Neural cell (in vitro differentiated cells): ENCODE measurements around the gene POLDIP2. TPM values are rescaled to one million over a fixed set of nuclear protein-coding genes. Genes with fewer than 3 reads are reported as not detected.

Experiments
- H2AFZ ChIP-seq: fragments of 200-600, 300-800 bp; sonication (generic), shearing (Covaris generic); 2 replicates; pipeline ENCODE4 v1.6.0; 2014; ENCODE audit warnings: low read depth, mild to moderate bottlenecking, antibody characterized with exemption, low read length, moderate library complexity
- H3F3A ChIP-seq: fragments of 200-600 bp; shearing (Covaris generic); 2 replicates; pipeline ENCODE4 v1.6.1; 2016; ENCODE audit warnings: mild to moderate bottlenecking, moderate library complexity, mixed read lengths, antibody characterized with exemption, low read length; ENCODE audit not compliant: insufficient read depth, poor library complexity, severe bottlenecking
- H3K27ac ChIP-seq: fragments of 200-600, 300-800 bp; sonication (generic), shearing (Covaris generic); 2 replicates; pipeline ENCODE4 v1.5.1; 2014; ENCODE audit warnings: mild to moderate bottlenecking, low read length, moderate library complexity
- H3K27me3 ChIP-seq: fragments of 300-800, 200-600 bp; sonication (generic), shearing (Covaris generic); 2 replicates; pipeline ENCODE4 v1.6.0; 2014; ENCODE audit warnings: mild to moderate bottlenecking, low read depth, low read length, moderate library complexity; ENCODE audit not compliant: insufficient read depth
- H3K36me3 ChIP-seq: fragments of 300-800, 200-600 bp; sonication (generic), shearing (Covaris generic); 2 replicates; pipeline ENCODE4 v1.5.1; 2014; ENCODE audit warnings: mild to moderate bottlenecking, antibody characterized with exemption, low read length, moderate library complexity; ENCODE audit not compliant: insufficient read depth
- H3K4me2 ChIP-seq: fragments of 300-800, 200-600 bp; sonication (generic), shearing (Covaris generic); 2 replicates; pipeline ENCODE4 v1.6.0; 2014; ENCODE audit warnings: mild to moderate bottlenecking, low read length
- H3K4me3 ChIP-seq: fragments of 300-800, 200-600 bp; sonication (generic), shearing (Covaris generic); 2 replicates; pipeline ENCODE4 v1.5.1; 2014; ENCODE audit warnings: mild to moderate bottlenecking, low read length, moderate library complexity
- H3K79me2 ChIP-seq: fragments of 200-600 bp; shearing (Covaris generic); replicated peaks from 2 replicates; pipeline ENCODE4 v1.6.0; 2014; ENCODE audit warnings: mild to moderate bottlenecking, low read length, moderate library complexity; ENCODE audit not compliant: insufficient read depth
- H3K9ac ChIP-seq: fragments of 300-800, 200-600 bp; sonication (generic), shearing (Covaris generic); 2 replicates; pipeline ENCODE4 v1.6.1; 2016; ENCODE audit warnings: mild to moderate bottlenecking, low read length, mixed read lengths
- H3K9me2 ChIP-seq: fragments of 200-600 bp; shearing (Covaris generic); 2 replicates; pipeline ENCODE4 v1.6.1; 2016; ENCODE audit warnings: mild to moderate bottlenecking, low read length, mixed read lengths; ENCODE audit not compliant: insufficient read depth
- H3K9me3 ChIP-seq: fragments of 200-600, 300-800 bp; sonication (generic), shearing (Covaris generic); 2 replicates; pipeline ENCODE4 v1.6.1; 2016; ENCODE audit warnings: mild to moderate bottlenecking, mixed run types, low read length, moderate library complexity, mixed read lengths
- H4K20me1 ChIP-seq: fragments of 200-600 bp; shearing (Covaris generic); 2 replicates; pipeline ENCODE4 v1.6.1; 2016; ENCODE audit warnings: mild to moderate bottlenecking, mixed run types; ENCODE audit not compliant: insufficient read depth
- CTCF ChIP-seq: fragments of 450-650 bp; IDR thresholded peaks from 2 replicates; pipeline ENCODE4 v1.5.1; 2014; ENCODE audit warnings: antibody characterized with exemption, mild to moderate bottlenecking, moderate library complexity; ENCODE audit not compliant: poor library complexity, severe bottlenecking
- EP300 ChIP-seq: fragments of 450-650 bp; conservative IDR thresholded peaks from 2 replicates; pipeline ENCODE4 v1.6.1; 2014; ENCODE audit warnings: antibody characterized with exemption, mild to moderate bottlenecking, moderate library complexity; ENCODE audit not compliant: poor library complexity, severe bottlenecking
- EZH2 ChIP-seq: fragments of 200-600, 300-800 bp; shearing (Covaris generic), sonication (generic); IDR thresholded peaks from 2 replicates; pipeline ENCODE4 v1.6.1; 2014; ENCODE audit warnings: antibody characterized with exemption, low read length, borderline replicate concordance, mild to moderate bottlenecking; ENCODE audit not compliant: insufficient read depth, poor library complexity, severe bottlenecking
- MXI1 ChIP-seq: fragments of 450-650 bp; conservative IDR thresholded peaks from 2 replicates; pipeline ENCODE4 v1.6.1; 2014; ENCODE audit warnings: antibody characterized with exemption, mild to moderate bottlenecking; ENCODE audit not compliant: poor library complexity, severe bottlenecking
- POLR2AphosphoS5 ChIP-seq: IDR thresholded peaks from 2 replicates; pipeline ENCODE4 v1.6.1; 2012
- RAD21 ChIP-seq: fragments of 450-650 bp; conservative IDR thresholded peaks from 2 replicates; pipeline ENCODE4 v1.6.1; 2014; ENCODE audit warnings: antibody characterized with exemption, mild to moderate bottlenecking, moderate library complexity
- REST ChIP-seq: IDR thresholded peaks from 2 replicates; pipeline ENCODE4 v1.6.1; 2012; ENCODE audit warnings: borderline replicate concordance
- SMC3 ChIP-seq: fragments of 450-650 bp; conservative IDR thresholded peaks from 2 replicates; pipeline ENCODE4 v1.6.1; 2014; ENCODE audit warnings: antibody characterized with exemption, mild to moderate bottlenecking, moderate library complexity; ENCODE audit not compliant: poor library complexity
- TAF1 ChIP-seq: IDR thresholded peaks from 2 replicates; pipeline ENCODE4 v1.6.1; 2012; ENCODE audit warnings: low read depth
- polyA plus RNA-seq: library from polyadenylated mRNA; depleted of rRNA; stranded (reverse); fragments of >200 nt; gene quantifications from 2 replicates; pipeline ENCODE4 v1.2.3, GENCODE V29; 2014

Gene POLDIP2
- polyA plus RNA-seq, 1 donor from 2014 or later = 75.4 TPM

DNA sequence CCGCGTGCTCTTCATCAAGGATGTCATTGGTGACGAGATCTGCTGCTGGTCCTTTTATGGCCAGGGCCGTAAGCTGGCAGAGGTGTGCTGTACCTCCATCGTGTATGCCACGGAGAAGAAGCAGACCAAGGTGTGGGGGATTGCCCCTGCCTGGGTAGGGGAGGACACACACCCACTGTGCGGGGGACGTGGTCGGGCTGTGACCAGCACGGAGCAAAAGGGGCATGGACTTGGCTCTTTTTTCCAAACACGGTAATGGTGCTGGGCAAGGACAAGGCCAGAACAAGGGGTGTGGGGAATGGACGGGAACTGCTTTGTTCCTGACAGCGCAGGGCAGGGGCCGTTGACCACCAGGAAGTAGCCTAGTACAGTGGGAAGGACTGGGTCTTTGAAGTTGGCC, 15.0 kb downstream of the POLDIP2 start:
- no peak overlapping the region for H3K27ac ChIP-seq
- no peak overlapping the region for H3K4me3 ChIP-seq
- no peaks in the 10 kb centered on the region for H3K27me3 ChIP-seq
- no peak overlapping the region for H3K4me2 ChIP-seq
- H3K79me2 ChIP-seq = peaks cover 20% of the 10 kb centered on the region
- no peaks in the 10 kb centered on the region for H3K9me2 ChIP-seq
- H4K20me1 ChIP-seq = no peaks in the 10 kb centered on the region
- H3K9ac ChIP-seq = no peak overlapping the region
- H3F3A ChIP-seq = no peaks in the 10 kb centered on the region
- peaks cover 8% of the 10 kb centered on the region for H3K36me3 ChIP-seq
- TF ChIP-seq CTCF (no peak), SMC3 (no peak), POLR2AphosphoS5 (no peak), EZH2 (no peak), TAF1 (no peak), REST (no peak), EP300 (no peak), MXI1 (no peak), RAD21 (no peak)
- no peaks in the 10 kb centered on the region for H3K9me3 ChIP-seq
- no peak overlapping the region for H2AFZ ChIP-seq

DNA sequence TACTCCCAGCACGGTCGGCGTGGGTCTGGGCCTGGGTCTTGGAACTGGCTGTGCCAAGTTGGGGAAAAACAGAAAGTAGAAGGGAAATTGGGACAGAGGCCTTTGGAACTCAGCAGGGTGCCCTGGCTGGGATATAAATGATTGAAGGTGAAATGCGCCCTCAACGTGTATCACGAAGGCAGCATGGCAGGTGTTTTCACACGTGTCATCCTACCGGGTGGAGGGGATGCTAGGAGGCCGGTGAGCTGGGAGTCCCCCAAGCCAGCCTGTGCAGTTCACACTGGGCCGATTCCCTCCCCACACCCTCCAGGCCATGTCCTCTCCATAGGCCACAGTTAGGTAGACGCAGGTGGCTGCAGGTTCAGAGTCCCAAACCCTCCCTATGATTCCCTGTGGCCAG, 15.8 kb downstream of the POLDIP2 start:
- H3K27ac ChIP-seq = no peak overlapping the region
- no peak overlapping the region for H3K4me3 ChIP-seq
- H3K9me3 ChIP-seq = no peaks in the 10 kb centered on the region
- no peaks in the 10 kb centered on the region for H3F3A ChIP-seq
- no peaks in the 10 kb centered on the region for H3K9me2 ChIP-seq
- H3K4me2 ChIP-seq = no peak overlapping the region
- no peaks in the 10 kb centered on the region for H3K27me3 ChIP-seq
- no peak for TF ChIP-seq SMC3
- TF ChIP-seq TAF1 = no peak
- TF ChIP-seq EZH2 = no peak
- TF ChIP-seq MXI1 = no peak
- no peak for TF ChIP-seq EP300
- no peak for TF ChIP-seq POLR2AphosphoS5
- H3K79me2 ChIP-seq = peaks cover 27% of the 10 kb centered on the region
- no peaks in the 10 kb centered on the region for H4K20me1 ChIP-seq
- peaks cover 6% of the 10 kb centered on the region for H3K36me3 ChIP-seq
- no peak overlapping the region for H3K9ac ChIP-seq
- no peak overlapping the region for H2AFZ ChIP-seq
